ENCODE results near the gene PWWP2B.

DNA sequence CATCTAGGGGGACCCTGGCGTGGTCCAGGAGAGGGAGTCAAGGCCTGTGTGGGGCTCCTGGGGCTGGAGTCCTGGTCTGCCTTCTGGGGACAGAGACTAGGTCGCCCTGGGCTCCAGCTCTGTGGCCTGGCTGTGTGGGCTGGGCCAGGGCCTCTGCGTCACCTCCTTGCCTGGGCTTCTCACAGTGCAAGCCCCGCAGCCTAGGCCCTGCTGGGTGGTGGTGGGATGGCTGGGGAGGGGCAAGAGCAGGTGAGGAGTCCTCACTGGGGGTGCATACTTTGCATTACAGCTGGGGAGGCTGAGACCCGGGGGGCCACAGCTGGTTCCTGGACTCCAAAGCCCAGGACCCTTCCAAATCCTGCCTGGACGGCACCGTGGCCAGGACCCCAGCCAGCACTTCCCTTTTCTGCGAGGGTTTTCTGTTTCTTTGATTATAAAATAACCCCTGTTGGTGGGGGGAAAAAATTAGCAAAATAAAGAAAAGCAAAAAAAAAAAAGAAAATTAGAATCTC lies 23.5 kb downstream of the PWWP2B start:
- TF ChIP-seq CTCF (IDR thresholded peaks at IDR 0.05; ENCODE audit: low read length) (no peak), EZH2 (IDR thresholded peaks at IDR 0.05; ENCODE audit: borderline replicate concordance, low read length) (no peak)

Data from OCI-LY1 (cell line).